HG02943 (cell line): Measurements from ENCODE around the gene LRP1.

Experiments
- ATAC-seq: cut with Tn5 transposase; IDR thresholded peaks from one replicate; pipeline ENCODE4 v1.9.1; 2021; ENCODE audit warnings: mild to moderate bottlenecking, low read depth, moderate library complexity; ENCODE audit not compliant: unreplicated experiment

Gene LRP1

GRCh38 chr12:57127726-57128518 is at the start of gene LRP1:
LRP1 (plus strand) TSS chr12:57128483; CDS start chr12:57128965, 482 bp downstream.
- ATAC-seq = no peak

GRCh38 chr12:57078519-57079404 is 49.5 kb upstream of the LRP1 start, which contains the start of gene NEMP1:
NEMP1 (minus strand) TSS chr12:57078791; CDS start chr12:57078745, 46 bp downstream.
- ATAC-seq = peak; percentile 96

GRCh38 chr12:57079821-57080220 is 48.5 kb upstream of the LRP1 start:
- no peak for ATAC-seq

- ATAC-seq = no peak
These were observed 47.4 kb upstream of the LRP1 start for GRCh38 chr12:57080855-57081254.

GRCh38 chr12:57085999-57086492 is 42.2 kb upstream of the LRP1 start:
- no peak for ATAC-seq

- no peak for ATAC-seq
These were observed 41.7 kb upstream of the LRP1 start for GRCh38 chr12:57086493-57087009.

- peak; percentile 23 for ATAC-seq
These were observed 41.1 kb upstream of the LRP1 start for GRCh38 chr12:57087010-57087690.

- peak; percentile 29 for ATAC-seq
These were observed 40.5 kb upstream of the LRP1 start for GRCh38 chr12:57087691-57088353.

- peak; percentile 55 for ATAC-seq
These were observed 39.7 kb upstream of the LRP1 start, which contains the start of gene NAB2 for GRCh38 chr12:57088354-57089270. NAB2 (plus strand) TSS chr12:57089114; CDS start chr12:57089272, 158 bp downstream.

- ATAC-seq = no peak
These were observed 38.7 kb upstream of the LRP1 start for GRCh38 chr12:57089271-57090245.

GRCh38 chr12:57090490-57090889 is 37.8 kb upstream of the LRP1 start:
- ATAC-seq = no peak

- no peak for ATAC-seq
These were observed 37.2 kb upstream of the LRP1 start for GRCh38 chr12:57090924-57091637.

- no peak for ATAC-seq
These were observed 36.4 kb upstream of the LRP1 start for GRCh38 chr12:57091638-57092528.

GRCh38 chr12:57092529-57092862 is 35.8 kb upstream of the LRP1 start:
- no peak for ATAC-seq

GRCh38 chr12:57092876-57093414 is 35.3 kb upstream of the LRP1 start:
- ATAC-seq = no peak
